ENCODE data around the gene ADARB2.

The ADARB2 gene

GRCh38 chr10:1199345-1199673 lies 538.0 kb downstream of the ADARB2 start:
- TF ChIP-seq CTCF (IDR thresholded peaks at IDR 0.05; ENCODE audit: low read depth, low read length), result no peak
- H3K4me3 ChIP-seq (ENCODE audit: low read depth, low read length), result no peak overlapping the region

GRCh38 chr10:1198453-1199344 lies 538.6 kb downstream of the ADARB2 start:
- H3K4me3 ChIP-seq (ENCODE audit: low read depth, low read length), result no peak overlapping the region
- no peak for TF ChIP-seq CTCF (IDR thresholded peaks at IDR 0.05; ENCODE audit: low read depth, low read length)

GRCh38 chr10:1197384-1197783 lies 539.9 kb downstream of the ADARB2 start:
- no peak overlapping the region for H3K4me3 ChIP-seq (ENCODE audit: low read depth, low read length)
- no peak for TF ChIP-seq CTCF (IDR thresholded peaks at IDR 0.05; ENCODE audit: low read depth, low read length)

- no peak overlapping the region for H3K4me3 ChIP-seq (ENCODE audit: low read depth, low read length)
Measured at GRCh38 chr10:1196656-1197055, 540.7 kb downstream of the ADARB2 start.

GRCh38 chr10:1195828-1196227 lies 541.5 kb downstream of the ADARB2 start:
- no peak overlapping the region for H3K4me3 ChIP-seq (ENCODE audit: low read depth, low read length)
- no peak for TF ChIP-seq CTCF (IDR thresholded peaks at IDR 0.05; ENCODE audit: low read depth, low read length)

More at GRCh38 chr10:1196656-1197055, 540.7 kb downstream of the ADARB2 start:
- no peak for TF ChIP-seq CTCF (IDR thresholded peaks at IDR 0.05; ENCODE audit: low read depth, low read length)

GRCh38 chr10:1194161-1194560 lies 543.2 kb downstream of the ADARB2 start:
- no peak for TF ChIP-seq CTCF (IDR thresholded peaks at IDR 0.05; ENCODE audit: low read depth, low read length)
- no peak overlapping the region for H3K4me3 ChIP-seq (ENCODE audit: low read depth, low read length)

- no peak overlapping the region for H3K4me3 ChIP-seq (ENCODE audit: low read depth, low read length)
- no peak for TF ChIP-seq CTCF (IDR thresholded peaks at IDR 0.05; ENCODE audit: low read depth, low read length)
Measured at GRCh38 chr10:1193561-1193960, 543.8 kb downstream of the ADARB2 start.
